NT2/D1 (cell line): ENCODE results near the gene PSAP.

Source experiments
- SUZ12 ChIP-seq: IDR thresholded peaks from 2 replicates; pipeline ENCODE4 v1.6.1; 2011; ENCODE audit not compliant: insufficient read length, insufficient read depth; ENCODE audit errors: extremely low read depth
- ZNF274 ChIP-seq: IDR thresholded peaks from 2 replicates; pipeline ENCODE4 v1.6.1; 2011; ENCODE audit warnings: mild to moderate bottlenecking, low read depth, low read length

DNA sequence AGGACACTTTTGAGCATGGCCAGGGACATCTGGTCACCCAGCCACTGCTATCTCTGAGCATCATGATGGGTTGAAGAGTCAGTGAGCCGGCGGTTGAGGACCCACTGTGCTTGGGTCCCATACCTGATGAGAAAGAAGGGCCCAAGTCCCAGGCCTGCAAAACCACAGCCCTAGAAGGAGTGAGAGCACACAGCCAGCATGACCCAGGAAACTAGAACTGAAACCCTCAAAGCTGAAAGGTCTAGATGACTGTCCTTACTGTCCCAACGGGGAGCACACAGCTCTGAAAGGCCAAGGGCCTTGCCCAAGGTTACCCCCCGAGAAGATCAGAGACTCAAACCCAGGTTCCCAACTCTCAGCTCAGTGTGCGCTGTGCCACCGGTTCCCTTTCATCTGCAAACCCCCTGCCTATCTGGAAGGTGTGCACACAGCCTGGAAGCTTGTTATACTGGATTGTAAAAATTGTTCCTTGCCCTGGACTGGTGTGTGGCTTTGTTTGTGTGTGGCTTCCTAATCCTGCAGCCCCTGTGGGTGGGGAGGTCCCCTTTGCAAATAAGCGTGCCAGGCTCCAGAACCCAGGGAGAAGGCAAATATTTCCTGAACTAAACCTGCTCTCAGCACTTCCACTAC is 22.6 kb upstream of the PSAP start:
- no peak for TF ChIP-seq ZNF274
- TF ChIP-seq SUZ12, result no peak
